Activated T-cell treated with anti-CD3 and anti-CD28 coated beads for 48 hours (primary cell): ENCODE results near the gene MPST.

Experiments
- DNase-seq: peaks from one replicate; pipeline ENCODE4 v3.0.0-alpha.2; 2020; ENCODE audit warnings: low read depth

MPST gene

DNA sequence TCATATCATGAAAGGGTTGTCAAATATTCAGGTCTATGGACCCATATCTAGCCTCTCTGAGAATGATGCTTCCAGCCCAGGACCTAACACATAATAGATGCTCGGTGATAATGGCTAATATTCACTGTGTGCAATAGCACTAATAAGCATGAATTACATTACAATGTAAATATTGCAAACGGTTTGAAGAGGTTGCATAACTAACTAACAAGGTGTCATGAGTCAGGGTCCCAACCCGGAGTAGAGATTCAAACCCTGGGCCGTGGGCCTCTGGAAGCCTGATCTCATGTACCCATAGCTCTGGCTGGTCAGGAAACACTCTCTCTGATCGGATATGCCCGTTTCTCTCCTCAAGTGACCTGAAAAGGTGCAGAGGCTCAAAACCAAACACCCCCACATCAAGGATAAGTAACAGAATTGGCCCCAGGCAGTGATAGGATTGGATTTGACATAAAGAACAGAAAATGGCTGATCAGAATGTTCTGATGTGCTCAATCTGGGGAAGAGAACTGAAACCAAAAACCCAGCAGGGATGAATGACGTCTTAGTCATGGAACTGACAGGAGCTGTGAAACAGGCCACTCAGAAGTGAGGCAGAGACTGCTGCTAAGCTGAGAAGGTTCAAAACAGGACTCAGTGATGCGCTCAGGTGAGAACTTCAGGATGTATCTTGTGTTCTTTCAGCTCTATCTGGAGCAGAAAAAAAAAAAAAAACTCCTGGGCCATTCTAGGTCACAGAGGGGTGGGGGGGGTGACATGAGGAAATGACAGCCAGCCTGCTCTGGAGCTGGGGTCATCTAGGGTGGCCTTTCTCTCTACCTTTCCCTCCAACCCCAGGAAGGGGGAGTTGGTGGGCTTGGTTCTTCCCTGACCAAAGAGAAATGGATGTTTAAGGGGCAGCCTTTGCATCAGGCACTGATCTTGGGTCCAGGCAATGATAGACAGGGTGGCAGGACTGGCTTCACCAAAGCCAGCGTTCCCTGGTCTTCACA is 25.4 kb downstream of the MPST start:
- peak; percentile 22 for DNase-seq

DNA sequence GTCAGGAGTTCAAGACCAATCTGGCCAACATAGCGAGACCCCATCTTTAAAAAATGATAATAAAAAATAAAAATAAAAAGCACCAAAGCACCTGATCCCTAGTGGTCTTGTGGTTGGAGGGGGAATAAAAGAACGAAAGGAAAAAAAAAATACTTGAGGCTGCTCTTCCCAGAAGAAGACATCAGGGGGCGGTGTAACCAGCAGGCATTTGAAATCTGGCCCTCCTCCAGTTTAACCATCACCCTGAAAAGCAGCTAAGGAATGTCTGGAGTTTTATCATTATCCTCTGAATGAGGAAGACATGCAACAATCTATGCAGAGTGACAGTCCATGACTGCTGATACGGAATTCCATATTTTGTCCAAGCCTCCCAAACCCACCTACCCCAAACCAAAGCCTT is 26.4 kb downstream of the MPST start:
- no peak for DNase-seq

DNA sequence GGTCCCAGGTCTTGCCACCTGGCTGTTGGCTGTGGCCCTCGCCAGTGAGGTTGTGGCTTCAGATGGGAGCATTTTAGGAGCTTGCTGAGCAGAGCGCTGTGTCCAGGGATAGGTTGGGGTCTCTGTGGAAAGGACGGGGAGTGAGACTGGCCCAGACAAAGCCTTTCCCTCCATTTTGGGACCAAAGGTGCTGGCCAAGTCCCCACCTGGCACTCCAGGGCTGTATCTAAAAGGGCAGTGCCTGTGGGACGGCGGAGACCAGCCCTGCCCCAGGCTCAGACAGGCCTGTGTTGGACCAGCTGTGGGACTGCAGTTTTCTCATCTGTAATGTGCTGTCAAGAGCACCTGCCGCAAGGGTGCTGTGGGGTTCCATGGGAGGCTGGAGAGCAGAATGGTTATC is 27.0 kb downstream of the MPST start:
- DNase-seq = no peak

DNA sequence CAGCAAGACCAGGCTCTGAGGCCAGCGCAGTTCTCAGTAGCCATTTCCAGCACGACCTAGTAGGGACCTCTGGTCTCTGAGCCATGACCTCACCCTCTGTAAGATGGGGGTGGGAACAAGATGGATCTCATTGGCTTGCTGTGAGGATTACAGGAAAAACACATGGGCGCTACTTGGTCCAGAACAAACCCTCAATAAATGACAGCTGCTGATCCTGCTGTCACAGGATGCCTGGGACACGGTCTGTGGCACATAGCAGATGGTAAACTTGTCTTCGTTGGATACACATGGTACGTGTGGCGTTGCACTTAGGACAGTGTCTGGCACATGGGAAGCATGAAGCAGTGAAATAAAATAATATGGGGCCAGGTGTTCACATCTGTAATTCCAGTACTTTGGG is 27.5 kb downstream of the MPST start:
- no peak for DNase-seq

DNA sequence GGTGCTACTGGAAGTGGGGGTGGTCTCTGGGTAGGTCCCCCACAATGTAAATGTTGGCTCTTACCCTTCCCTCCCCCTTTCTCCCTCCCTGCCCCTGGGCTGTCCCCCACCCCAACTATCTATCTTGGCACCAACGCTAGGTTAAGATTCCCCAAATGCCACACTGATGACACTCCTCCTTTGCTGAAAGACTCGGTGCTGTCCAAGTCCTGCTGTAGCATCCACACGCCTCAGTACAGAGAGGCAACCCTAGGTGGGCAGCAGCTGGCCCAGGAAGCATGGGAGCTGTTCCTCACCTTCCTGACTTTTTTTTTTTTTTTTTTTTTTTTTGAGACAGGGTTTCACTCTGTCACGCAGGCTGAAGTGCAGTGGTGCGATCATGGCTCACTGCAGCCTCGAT is 28.6 kb downstream of the MPST start:
- DNase-seq = no peak

DNA sequence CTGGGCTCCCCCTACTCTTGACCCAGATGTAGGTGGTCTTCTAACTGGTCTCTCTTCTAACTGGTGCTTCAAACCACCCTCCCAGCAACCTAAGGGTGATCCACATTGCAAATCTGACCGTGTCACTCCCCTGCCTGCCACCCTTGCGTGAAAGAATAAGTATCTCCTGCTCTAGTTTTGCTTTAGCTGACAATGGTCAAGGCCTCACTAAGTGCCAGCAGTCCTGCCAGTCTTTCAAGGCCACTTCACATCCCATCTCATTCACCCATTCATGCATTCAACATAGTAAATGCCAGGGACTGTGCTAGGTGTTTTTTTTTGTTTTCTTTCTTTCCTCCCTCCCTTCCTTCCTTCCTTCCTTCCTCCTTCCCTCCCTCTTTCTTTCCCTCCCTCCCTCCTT is 29.7 kb downstream of the MPST start:
- DNase-seq = no peak

DNA sequence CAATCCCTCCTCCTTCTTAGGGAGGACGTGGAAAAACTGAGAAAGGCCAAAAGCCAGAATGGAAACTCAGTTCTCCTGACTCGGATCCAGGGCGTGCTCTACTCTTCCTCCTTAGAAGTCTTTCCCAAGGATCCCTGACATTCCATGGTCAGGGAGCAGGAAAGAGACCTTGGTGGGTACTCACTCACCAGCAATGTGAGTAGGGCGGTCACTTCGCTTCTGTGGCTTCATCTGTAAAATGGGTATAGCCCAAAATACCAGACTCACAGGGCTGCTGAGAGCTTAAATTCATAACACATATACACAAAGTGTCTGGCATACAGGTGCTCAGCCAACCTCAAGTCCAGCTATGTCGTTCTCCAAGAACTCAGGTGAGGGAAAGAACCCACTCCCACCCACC is 31.4 kb downstream of the MPST start:
- DNase-seq = no peak

DNA sequence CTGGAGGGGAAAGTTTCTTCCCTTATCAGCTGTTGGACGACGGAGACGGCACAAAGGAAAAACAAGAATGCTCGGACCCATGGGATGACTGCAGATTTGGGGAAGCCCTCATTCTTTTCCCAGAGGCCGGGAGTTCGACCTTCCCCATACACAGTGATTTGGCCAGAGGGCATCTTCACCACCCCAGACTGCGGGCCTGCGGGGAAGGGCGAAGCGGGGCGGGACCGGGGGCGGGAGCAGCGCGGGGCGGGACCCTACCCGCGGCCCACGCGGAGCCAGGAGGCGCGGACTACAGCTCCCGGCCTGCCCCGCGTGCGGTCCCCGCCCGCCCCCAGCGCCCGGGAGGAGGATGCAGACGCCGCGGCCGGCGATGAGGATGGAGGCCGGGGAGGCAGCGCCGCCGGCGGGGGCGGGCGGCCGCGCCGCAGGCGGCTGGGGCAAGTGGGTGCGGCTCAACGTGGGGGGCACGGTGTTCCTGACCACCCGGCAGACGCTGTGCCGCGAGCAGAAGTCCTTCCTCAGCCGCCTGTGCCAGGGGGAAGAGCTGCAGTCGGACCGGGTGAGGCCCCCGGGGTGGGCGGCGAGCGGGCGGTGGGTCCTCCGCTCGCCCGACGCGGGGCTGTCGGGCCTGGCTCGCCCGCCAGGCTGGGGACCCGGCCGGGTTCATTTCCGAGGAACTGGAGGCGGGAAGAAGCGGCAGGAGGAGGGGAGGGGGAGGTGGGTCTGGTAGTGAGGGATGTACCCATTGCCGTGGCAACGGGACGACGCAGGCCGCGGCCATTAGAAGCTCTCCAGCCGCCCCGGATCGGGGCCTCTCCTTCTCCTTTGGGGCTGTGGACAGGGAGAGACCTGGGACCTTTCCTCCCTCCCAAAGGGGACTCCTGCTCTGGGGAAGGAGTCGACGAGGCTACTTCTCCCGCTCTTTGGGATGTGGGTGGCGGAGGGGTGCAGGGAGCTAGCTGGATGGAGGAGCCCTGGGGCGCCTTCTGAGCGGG is 32.1 kb downstream of the MPST start, which contains the start of gene KCTD17:
Gene KCTD17 (plus strand): TSS at position 352 of the 995 bp plus-strand sequence. CDS start 19 bp downstream, at position 371.
- peak; percentile 81 for DNase-seq

DNA sequence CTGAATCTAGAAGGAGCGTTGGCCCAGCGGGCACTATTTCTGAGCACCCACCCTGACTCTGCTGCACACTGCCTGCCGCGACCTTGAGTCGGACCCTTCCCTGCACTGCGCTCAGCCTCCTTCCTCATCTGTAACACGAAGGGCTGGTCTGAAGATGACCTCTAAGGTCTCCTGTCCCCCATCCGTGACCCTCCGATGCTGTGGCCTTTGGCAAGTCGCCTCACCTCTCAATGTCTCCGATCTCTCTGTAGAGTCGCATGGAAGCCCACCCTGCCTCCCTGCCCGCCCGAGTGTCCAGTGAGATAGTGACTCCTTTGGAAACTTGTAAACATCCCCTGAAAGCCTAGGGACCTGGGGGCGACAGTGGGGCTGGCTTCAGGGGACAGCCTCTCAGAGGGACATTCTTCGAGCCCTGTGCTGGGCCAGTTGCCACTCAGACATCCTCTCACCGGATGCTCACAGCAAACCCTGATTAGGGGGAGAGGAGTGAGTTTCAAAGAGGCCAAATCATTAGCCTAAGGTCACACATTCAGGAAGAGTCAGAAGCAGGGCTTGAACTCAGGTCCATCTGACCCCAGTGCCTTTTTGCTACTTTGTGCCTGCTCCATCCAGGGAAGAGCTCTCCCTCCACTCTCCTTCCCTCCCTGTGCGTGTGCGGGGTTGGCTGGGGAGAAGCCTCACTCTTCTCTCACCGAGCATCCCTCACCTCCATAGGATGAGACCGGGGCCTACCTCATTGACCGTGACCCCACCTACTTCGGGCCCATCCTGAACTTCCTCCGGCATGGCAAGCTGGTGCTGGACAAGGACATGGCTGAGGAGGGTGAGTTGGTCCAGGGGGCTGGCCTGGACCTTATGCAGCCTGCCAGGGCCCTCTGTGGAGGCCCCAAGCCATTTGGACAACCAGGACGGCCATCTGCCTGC is 33.1 kb downstream of the MPST start:
- no peak for DNase-seq

DNA sequence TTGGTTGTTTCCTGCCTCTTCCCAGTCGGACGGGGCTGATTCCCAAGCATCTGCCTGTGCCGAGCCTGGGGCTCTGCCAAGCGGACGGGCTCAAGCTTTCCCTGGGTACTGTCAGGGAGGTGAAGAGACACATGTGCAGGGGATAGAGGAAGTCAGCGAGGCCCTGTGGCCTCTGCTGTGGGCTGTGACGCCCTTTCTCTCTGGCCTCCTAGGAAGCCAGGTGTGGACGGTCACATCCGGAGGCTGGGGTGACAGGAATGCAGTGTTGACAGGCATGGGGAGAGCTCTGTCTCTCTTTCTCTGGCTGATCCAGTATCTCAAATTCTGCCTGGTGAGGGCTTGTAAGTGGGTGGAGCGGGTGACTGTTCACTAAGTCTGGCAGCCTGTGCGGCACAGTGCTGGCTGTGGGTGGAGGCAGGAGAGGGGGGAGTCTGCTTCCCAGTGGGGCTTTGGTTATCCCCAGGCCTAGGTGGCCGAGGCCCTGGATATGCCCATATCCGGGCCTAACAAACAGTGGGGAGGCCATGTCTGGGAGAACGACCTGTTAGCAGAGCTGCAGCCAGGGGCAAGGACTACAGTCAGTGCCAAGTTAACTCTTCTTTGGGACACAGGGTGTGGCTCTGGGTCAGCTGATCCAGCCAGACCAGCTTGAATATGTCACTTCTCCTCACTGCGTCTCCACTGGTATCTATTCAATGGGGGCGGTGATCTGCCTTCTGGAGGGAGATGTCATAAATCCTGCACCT is 33.9 kb downstream of the MPST start:
- no peak for DNase-seq

DNA sequence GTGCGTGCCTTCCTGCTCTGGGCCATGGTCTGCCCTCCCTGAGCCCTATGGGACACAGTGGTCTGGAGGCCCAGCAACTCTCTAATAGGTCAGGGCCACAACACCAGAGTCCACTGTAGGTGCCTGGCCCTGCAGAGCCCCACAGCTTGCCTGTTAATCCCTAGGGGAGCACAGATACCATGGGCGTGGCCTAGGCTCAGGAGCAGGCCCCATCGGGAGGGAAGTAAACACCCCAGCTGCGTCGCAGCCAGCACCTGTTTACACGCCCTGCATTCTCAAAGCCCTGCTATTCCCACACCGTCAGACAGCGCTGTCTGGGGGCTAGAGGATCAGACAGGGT is 34.5 kb downstream of the MPST start:
- no peak for DNase-seq

DNA sequence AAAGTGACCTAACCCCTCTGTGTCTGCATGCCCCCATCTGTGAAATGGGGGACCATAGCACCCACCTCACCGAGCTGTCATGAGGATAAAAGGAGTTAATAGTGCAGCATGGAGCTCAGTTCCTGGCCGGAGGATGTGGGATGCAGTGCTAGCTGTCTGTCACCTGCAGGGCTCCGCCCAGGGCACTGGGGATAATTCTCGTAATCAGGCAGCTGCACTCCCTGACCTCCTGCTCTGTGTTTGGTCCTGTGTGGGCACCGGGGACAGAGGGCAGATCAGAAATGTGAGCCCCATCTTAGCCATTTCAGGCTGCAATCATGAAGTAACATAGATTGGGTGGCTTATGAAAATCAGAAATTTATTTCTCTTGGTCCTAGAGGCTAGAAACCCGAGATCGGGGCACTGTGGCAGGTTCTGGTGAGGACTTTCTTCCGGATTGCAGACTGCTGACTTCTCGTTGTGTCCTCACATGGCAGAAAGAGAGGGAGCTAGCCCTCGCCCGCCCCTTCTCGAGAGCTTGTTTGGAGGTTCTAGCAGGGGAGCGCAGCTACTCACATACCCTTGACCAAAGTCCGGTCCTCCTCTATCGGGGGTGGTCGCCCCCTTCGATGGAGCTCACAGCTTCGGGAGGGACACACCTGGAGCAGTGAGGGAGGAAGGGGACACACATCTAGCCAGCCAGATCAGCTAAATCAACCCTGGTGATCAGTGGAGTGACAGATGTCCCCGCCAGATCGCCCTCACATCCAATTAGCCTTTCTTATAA is 35.2 kb downstream of the MPST start:
- DNase-seq = no peak

DNA sequence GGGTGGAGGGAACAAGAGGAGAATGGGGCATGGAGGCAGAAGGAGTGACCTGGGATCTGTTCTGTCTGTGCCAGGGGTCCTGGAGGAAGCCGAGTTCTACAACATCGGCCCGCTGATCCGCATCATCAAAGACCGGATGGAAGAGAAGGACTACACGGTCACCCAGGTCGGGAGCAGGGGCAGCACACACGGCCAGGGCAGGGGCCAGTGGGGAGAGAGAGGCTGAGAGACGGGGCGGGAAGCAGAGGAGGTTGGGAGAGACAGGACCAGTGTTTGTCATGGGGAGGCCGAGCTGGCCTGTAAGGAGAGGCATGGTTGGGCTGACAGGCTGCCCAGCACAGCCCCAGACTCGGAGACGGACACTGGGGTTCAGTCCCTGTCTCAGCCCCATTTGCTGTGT is 36.7 kb downstream of the MPST start:
- no peak for DNase-seq

DNA sequence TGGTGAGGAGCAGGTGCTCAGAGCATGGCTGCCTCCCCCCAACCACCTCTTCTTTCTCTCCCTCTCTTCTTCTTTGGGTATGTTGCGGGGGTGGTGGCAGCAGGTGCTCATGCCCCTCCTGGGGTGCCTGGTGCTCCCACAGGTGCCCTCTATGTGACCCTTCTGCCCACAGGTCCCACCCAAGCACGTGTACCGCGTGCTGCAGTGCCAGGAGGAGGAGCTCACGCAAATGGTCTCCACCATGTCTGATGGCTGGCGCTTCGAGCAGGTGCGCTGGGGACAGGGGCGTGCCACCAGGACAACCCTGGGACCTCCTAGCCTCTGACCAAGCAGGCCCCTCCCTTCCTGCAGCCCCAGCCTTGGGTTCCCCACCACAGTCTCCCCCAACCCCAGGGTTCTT is 37.7 kb downstream of the MPST start:
- no peak for DNase-seq

DNA sequence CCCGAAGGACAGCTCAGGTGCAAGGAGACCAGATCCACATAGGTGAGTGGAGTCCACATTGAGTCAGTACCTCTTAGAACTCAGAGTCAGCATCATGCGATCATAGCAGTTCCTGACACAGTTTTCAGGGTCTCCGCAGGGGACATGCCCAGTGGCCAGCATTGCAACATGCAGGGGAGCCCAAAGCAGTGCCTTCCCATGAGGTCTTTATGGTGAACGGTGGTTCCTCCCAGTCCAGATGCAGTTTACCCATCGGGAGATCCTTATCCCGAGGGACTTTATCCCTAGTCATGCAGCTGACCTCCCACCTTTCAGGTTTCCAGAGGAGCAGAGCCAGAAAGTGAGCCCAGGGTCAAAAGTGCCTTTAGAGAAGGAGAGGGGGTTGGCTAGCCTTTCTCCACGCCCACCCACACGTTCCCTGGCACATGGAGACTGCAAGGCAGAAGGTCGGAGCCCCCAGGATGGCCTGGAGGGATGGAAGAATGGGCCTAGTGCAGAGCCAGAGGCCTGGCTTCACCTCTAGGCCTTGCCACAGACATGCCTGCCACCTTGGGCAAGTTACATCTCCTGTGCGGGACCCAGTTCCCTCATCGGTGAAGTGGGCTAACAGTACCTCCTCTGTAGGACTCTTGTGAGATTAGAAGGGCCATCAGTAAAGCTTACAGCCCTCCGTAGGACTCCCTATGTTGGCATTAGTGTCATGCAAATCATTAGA is 38.4 kb downstream of the MPST start:
- DNase-seq = no peak

DNA sequence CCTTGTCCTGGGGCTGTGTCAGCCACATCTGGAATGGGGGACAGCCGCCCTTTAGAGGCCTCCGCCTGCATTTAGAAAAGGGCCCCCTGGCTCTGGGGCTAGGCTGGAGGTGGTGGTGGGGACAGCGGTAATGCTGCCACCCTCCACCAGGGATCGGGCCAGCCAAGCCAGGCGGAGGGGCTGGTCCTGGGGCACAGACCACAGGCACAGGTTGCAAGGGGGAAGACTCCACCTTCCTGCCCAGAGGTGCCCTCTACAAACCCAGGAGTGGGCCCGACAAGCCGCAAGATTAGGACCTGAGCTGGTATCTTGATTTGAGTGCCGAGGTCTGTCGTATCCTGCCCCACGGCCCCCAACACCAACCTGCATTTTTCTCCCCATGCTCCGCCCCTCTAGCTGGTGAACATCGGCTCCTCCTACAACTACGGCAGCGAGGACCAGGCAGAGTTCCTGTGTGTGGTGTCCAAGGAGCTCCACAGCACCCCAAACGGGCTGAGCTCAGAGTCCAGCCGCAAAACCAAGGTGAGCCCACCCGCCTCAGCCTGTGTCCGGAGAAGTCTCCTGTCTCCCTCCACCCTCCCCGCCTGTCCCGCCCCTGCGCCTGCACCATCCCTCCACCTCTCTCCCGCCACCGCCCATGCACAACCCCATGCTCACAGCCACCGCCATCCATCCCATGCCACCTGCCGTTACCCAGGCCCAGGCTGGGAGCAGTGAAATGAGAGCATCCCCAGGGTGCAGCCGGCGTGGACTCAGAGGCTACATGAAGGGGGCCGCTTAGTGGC is 39.6 kb downstream of the MPST start:
- no peak for DNase-seq

DNA sequence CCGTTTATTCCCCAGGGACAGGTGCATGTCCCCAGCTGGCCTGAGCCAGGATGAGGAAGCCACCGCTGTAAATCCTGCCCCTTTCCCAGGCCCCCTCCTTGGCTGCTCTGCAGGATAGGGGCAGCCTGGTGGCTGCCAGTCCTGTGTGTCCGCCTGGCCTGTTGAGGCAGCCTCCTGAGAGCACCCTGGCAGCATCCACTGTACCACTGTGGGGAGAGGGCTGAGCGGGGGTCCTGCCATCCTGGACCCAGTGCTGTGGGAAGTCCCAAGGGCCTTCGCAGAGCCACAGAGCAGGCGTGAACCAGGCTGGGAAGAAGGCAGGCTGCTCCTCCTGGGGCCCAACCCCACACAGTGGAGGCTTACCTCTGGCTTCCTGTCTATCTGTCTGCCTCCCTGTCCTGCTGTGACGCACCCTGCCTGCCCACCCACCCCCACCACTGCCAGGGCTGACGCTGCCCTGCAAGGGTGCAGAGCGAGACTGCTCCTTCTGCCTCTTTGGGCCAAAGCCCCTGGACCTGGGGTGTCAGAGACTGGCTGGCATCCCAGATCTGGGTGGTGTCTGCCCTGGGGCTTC is 40.4 kb downstream of the MPST start:
- DNase-seq = no peak
